HG03432 (cell line): ENCODE results near the gene USP17L27.
"Not testable (repeated sequence)": the region's sequence is repeated elsewhere in the genome, so short reads cannot be mapped to it uniquely, and the experiment has no call there.

Experiments
- ATAC-seq: cut with Tn5 transposase; IDR thresholded peaks from one replicate; pipeline ENCODE4 v1.9.1; 2021; ENCODE audit warnings: mild to moderate bottlenecking, moderate library complexity; ENCODE audit not compliant: unreplicated experiment

USP17L27 gene, protein sequence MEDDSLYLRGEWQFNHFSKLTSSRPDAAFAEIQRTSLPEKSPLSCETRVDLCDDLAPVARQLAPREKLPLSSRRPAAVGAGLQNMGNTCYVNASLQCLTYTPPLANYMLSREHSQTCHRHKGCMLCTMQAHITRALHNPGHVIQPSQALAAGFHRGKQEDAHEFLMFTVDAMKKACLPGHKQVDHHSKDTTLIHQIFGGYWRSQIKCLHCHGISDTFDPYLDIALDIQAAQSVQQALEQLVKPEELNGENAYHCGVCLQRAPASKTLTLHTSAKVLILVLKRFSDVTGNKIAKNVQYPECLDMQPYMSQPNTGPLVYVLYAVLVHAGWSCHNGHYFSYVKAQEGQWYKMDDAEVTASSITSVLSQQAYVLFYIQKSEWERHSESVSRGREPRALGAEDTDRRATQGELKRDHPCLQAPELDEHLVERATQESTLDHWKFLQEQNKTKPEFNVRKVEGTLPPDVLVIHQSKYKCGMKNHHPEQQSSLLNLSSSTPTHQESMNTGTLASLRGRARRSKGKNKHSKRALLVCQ

DNA sequence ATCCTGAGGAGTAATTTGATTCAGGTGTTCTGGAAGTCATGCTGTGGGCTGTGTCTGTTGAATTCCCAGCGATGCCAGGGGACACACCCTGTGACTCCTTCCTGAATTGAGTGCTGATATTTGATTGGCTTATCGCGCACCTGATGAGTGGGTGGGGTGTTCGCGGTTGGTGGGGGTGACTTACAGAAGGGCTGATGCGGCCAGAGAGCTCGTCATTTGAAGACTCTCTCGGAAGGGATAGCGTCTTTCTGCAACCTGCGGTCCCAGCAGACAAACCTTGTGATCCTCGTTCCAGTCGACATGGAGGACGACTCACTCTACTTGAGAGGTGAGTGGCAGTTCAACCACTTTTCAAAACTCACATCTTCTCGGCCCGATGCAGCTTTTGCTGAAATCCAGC lies at the start of gene USP17L27:
USP17L27 (plus strand) TSS at position 301 of the 400 bp plus-strand sequence; CDS start at position 301, 0 bp downstream.
- ATAC-seq: not testable (repeated sequence)

DNA sequence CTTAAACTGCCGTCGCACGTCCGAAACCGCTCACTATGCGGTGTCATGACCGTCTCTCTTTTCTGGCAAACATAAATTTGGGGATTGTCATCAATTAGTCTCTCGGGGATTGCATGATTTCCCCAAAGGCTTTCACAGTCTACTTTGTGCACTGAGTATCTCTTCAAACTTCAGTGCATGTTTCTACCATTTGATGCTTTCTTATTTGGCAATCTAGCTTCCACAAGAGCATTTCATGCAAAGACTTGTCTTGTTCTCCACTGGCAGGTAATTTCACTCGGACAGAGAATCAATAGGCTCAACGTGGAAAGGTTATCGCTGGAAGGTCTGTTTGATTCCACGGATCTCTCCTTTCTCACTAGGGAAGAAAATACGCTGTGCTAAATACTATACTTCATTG lies 19.8 kb upstream of the USP17L27 start:
- not testable (repeated sequence) for ATAC-seq

DNA sequence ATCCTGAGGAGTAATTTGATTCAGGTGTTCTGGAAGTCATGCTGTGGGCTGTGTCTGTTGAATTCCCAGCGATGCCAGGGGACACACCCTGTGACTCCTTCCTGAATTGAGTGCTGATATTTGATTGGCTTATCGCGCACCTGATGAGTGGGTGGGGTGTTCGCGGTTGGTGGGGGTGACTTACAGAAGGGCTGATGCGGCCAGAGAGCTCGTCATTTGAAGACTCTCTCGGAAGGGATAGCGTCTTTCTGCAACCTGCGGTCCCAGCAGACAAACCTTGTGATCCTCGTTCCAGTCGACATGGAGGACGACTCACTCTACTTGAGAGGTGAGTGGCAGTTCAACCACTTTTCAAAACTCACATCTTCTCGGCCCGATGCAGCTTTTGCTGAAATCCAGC lies 19.1 kb upstream of the USP17L27 start, which contains the start of gene USP17L24:
USP17L24 (plus strand) TSS at position 301 of the 400 bp plus-strand sequence; CDS start at position 301, 0 bp downstream.
- ATAC-seq: not testable (repeated sequence)

DNA sequence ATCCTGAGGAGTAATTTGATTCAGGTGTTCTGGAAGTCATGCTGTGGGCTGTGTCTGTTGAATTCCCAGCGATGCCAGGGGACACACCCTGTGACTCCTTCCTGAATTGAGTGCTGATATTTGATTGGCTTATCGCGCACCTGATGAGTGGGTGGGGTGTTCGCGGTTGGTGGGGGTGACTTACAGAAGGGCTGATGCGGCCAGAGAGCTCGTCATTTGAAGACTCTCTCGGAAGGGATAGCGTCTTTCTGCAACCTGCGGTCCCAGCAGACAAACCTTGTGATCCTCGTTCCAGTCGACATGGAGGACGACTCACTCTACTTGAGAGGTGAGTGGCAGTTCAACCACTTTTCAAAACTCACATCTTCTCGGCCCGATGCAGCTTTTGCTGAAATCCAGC lies 14.3 kb upstream of the USP17L27 start, which contains the start of gene USP17L25:
USP17L25 (plus strand) TSS at position 301 of the 400 bp plus-strand sequence; CDS start at position 301, 0 bp downstream.
- not testable (repeated sequence) for ATAC-seq

DNA sequence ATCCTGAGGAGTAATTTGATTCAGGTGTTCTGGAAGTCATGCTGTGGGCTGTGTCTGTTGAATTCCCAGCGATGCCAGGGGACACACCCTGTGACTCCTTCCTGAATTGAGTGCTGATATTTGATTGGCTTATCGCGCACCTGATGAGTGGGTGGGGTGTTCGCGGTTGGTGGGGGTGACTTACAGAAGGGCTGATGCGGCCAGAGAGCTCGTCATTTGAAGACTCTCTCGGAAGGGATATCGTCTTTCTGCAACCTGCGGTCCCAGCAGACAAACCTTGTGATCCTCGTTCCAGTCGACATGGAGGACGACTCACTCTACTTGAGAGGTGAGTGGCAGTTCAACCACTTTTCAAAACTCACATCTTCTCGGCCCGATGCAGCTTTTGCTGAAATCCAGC lies 9.6 kb upstream of the USP17L27 start, which contains the start of gene USP17L26:
USP17L26 (plus strand) TSS at position 301 of the 400 bp plus-strand sequence; CDS start at position 301, 0 bp downstream.
- ATAC-seq: not testable (repeated sequence)

DNA sequence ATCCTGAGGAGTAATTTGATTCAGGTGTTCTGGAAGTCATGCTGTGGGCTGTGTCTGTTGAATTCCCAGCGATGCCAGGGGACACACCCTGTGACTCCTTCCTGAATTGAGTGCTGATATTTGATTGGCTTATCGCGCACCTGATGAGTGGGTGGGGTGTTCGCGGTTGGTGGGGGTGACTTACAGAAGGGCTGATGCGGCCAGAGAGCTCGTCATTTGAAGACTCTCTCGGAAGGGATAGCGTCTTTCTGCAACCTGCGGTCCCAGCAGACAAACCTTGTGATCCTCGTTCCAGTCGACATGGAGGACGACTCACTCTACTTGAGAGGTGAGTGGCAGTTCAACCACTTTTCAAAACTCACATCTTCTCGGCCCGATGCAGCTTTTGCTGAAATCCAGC lies 4.8 kb upstream of the USP17L27 start, which contains the start of gene USP17L5:
USP17L5 (plus strand) TSS at position 301 of the 400 bp plus-strand sequence; CDS start at position 301, 0 bp downstream.
- not testable (repeated sequence) for ATAC-seq

DNA sequence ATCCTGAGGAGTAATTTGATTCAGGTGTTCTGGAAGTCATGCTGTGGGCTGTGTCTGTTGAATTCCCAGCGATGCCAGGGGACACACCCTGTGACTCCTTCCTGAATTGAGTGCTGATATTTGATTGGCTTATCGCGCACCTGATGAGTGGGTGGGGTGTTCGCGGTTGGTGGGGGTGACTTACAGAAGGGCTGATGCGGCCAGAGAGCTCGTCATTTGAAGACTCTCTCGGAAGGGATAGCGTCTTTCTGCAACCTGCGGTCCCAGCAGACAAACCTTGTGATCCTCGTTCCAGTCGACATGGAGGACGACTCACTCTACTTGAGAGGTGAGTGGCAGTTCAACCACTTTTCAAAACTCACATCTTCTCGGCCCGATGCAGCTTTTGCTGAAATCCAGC lies 4.6 kb downstream of the USP17L27 start, which contains the start of gene USP17L28:
USP17L28 (plus strand) TSS at position 301 of the 400 bp plus-strand sequence; CDS start at position 301, 0 bp downstream.
- not testable (repeated sequence) for ATAC-seq

DNA sequence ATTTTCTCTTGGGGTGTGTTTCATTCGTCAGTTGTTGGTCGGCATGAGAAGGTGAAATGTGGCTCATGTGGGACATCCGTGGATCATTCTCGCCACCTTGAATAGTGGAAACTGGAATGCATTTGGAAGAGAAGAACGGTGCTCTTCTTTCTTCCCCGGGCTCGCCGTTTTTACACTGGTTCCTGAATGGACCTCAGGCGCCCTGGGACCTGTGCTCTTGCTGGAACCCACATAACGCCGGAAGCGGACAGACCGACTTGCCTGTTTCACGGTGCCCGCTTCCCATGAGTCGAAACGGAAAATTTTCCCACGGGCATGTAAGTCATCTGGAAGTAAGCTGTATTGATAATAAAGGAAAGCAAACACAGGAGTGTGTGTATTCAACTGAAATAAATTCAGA lies 6.9 kb downstream of the USP17L27 start:
- ATAC-seq: not testable (repeated sequence)

DNA sequence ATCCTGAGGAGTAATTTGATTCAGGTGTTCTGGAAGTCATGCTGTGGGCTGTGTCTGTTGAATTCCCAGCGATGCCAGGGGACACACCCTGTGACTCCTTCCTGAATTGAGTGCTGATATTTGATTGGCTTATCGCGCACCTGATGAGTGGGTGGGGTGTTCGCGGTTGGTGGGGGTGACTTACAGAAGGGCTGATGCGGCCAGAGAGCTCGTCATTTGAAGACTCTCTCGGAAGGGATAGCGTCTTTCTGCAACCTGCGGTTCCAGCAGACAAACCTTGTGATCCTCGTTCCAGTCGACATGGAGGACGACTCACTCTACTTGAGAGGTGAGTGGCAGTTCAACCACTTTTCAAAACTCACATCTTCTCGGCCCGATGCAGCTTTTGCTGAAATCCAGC lies 9.4 kb downstream of the USP17L27 start, which contains the start of gene USP17L29:
USP17L29 (plus strand) TSS at position 301 of the 400 bp plus-strand sequence; CDS start at position 301, 0 bp downstream.
- ATAC-seq: not testable (repeated sequence)

DNA sequence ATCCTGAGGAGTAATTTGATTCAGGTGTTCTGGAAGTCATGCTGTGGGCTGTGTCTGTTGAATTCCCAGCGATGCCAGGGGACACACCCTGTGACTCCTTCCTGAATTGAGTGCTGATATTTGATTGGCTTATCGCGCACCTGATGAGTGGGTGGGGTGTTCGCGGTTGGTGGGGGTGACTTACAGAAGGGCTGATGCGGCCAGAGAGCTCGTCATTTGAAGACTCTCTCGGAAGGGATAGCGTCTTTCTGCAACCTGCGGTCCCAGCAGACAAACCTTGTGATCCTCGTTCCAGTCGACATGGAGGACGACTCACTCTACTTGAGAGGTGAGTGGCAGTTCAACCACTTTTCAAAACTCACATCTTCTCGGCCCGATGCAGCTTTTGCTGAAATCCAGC lies 18.9 kb downstream of the USP17L27 start, which contains the start of gene USP17L30:
USP17L30 (plus strand) TSS at position 301 of the 400 bp plus-strand sequence; CDS start at position 301, 0 bp downstream.
- not testable (repeated sequence) for ATAC-seq

DNA sequence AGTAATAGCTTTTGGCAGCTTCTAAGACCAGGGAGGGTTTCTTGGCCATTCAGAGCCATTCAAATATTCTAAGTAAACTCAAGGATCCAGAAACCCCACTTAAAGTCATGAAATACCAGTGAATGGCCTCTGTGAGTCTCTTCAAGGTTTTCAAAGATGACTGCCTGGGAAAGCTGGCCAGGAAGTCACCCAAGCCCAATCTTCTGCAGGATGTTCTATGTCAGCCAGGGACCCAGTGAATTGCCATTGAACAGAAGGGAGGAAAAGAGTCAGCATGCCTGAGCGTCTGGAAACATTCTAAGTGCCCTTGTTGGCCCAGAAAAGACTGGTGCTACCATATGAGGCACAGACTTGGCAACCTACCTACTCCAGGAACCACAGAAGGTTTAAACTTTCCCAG lies 35.9 kb downstream of the USP17L27 start:
- ATAC-seq: not testable (repeated sequence)

DNA sequence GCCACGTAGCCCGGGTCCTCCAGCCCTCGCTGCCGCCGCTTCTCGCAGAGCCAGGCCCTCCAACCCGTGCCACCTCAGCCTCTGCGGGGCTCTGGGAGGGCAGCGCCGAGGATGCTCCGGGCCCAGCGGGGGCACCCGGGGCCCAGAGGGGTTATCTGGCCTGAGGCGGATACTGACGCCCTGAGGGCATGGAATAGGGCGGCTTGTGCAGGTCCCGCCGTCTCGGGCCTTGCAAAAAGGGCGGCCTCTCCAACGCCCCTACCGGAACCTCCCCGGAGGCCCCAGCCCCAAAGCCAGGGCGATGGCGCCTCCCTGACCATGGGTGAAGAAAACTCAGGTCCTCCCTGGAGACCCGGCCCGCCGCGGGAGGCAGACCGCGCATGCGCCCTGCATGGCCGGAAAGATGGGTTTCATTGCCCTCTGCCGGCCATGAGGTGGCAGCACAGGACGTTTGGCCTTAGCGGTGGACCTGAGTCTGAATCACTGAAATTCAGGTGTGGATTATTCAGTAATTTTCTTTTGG lies 37.1 kb downstream of the USP17L27 start:
- not testable (repeated sequence) for ATAC-seq

DNA sequence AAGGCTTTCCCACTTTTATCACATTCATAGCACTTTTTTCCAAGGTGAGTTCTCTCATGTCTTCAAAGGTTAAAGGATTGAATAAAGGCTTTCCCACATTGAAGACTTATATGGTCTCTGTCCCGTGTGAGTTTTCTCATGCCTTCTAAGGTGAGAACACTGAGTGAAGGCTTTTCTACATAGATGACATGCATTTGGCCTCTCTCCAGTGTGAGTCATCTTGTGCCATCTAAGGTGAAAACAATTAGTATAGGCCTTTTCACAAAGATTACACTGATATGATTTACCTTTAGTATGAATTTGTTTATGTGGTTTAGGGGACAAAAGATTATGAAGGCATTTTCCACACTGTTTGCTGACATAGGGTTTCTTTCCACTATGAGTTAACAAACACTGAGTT lies 40.2 kb downstream of the USP17L27 start:
- no peak for ATAC-seq

DNA sequence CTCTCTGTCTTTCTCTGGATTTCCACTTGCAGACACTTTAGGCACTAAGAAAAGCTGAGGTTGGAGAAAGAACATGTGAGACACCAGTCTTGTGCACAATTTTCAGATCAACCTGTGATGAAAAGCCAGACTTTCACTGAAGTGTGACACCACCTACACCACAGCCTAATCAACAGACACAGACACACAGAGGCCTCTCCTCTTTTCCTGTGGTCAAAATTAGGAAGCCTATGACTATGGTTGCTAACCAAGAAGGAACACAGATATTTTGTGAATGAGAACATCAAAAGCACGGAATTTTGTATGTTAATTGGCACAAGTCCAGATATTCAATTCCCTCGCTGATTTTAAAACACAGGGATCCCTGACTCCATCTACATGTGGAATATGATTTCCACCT lies 45.1 kb downstream of the USP17L27 start:
- ATAC-seq: not testable (repeated sequence)
